Nucleus accumbens (tissue), 56 donors: Measurements from ENCODE around the gene TBC1D19.
A peak's percentile ranks its signal among the peaks of the same experiment; 100 is the strongest.

Experiments used
- DNase-seq, 56 donors: peaks; one replicate each; lab custom pipeline; 2025; lab: John Stamatoyannopoulos, UW

The TBC1D19 gene

DNA sequence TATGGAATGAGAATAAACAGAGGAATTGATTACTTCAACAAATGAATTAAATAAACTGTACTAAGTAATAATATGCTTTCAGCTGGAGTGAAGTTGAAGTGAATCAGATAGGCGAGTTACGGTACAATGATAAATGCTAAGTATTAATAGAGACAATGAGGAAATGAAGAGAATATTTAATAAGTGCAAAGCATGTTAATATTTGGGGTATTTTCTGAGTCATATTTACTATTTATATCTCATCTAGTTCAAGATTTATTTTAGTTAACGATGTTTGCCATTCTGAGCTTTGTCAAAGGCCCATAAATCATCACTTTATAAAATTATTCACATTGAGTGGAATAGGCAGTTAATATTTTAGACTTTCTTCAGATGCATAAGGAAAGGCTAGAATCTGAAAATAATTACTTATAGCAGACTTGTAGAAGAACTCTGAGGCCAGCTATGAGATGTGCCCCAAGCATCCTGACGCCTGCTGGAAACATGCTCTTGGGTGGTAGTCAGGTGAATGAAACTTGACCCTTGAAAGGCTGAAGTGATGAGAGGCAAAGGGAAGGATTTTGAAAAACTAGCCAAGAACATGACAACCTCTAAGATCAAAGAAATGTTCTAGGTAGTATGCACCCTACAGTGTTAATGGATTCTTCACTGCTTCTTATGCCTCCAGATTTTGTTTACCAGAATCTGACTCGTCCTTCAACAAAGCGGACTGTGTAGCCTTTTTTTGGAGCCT, 142.9 kb downstream of the TBC1D19 start:
- DNase-seq, result no peak

DNA sequence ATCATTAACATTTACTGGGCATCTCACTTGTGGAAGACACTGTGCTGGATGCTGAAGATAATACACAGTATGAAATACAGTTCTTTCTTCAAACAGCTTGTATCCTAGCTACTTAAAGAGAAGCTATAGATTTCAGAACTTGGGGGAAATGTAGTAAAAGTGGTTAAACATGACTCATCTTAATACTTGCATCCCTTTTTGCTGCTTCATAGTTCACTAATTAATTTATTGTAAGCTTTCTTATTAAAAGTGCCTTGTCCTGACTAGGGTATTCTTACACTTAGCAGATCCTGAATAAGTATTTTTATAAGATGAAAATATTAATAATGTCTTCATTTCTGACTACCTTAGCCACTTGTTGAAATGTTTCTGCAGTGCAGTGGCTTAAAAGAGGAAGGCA, 144.0 kb downstream of the TBC1D19 start:
- DNase-seq, result no peak

- no peak for DNase-seq
Observed at GRCh38 chr4:26729027-26729426, 145.1 kb downstream of the TBC1D19 start.

DNA sequence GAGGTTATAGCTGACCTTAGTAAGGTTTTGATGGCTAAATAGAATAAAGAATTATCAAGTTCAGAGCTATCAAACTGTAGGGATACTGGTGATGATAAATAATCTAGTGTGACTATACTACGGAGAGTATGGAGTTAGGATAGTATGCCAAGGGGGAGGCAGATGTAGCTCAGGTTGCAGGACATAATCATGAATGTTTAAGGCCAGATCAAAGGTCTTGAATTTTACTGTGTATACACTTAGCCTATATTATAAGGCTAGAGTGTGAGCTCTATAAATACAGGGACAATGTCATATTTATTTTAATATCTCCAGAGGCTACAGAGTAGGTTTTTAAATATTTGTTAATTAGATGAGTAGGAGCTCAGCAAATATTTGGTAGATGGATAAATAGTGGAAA, 145.7 kb downstream of the TBC1D19 start:
- DNase-seq, result no peak

- no peak for DNase-seq
Observed at GRCh38 chr4:26731351-26732035, 147.6 kb downstream of the TBC1D19 start.

- no peak for DNase-seq
Observed at GRCh38 chr4:26732356-26732755, 148.5 kb downstream of the TBC1D19 start.

GRCh38 chr4:26736621-26737020, 152.7 kb downstream of the TBC1D19 start:
- no peak for DNase-seq

- no peak for DNase-seq
Observed at GRCh38 chr4:26737385-26737784, 153.5 kb downstream of the TBC1D19 start.

- peak in 2 of 56 donors; percentile 1 to 23 for DNase-seq
Observed at GRCh38 chr4:26741491-26741871, 157.6 kb downstream of the TBC1D19 start.

- no peak for DNase-seq
Observed at GRCh38 chr4:26746802-26747213, 162.9 kb downstream of the TBC1D19 start.

DNA sequence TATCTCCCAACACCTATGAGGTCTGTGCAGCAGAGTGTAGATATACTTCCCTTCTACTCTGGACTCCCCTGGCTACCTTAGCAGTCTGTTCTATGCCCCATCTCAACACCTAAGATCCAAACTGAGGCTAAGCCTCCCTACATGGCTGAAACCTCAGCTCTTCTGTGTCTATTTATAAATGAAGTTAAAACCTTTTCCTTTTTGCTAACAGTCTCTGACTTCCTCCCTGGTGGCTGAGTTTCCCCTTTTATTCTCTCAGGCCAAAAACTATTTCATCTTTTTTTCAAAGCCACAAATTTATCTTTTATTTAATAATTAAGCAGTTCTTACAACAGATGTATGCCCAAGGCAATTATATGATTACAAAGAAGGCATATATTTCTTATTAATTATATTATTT, 164.9 kb downstream of the TBC1D19 start:
- DNase-seq, result no peak

DNA sequence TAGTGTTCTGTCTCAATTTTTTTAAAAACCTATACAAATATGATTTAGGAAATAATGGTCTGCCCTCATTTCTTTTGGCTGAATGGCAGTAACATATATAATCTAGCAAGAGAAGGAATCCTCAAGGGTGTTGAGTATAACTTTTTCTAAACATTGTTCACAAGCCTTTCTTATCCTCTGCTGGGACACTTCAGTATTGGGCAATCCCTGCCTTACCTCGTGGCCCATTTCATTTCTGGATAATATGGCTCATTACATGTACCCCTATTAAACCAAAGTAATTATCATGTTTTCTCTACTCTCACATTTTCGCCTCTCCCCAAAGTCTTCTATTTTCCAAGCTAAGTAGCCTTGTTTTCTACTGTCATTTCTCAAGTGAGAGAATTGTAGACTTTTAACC, 166.0 kb downstream of the TBC1D19 start:
- DNase-seq, result no peak

DNA sequence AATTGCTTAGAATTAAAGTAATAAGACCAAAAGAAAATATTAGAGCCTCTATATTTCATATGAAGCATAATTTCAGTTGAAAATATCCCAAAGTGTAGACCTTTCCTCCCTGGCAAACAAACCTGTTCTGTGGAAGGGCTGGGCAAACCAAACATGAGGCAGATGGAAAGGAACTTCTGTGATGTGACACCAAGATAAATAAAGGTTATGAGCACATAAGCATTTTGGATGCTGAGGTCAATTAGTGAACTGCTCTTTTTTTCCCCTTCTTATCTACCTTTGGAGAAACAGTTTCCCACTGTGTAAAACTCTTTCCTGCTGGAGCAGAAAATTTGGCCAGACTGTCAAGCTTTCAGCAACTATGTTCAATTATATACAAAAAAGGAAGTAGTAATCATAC, 167.1 kb downstream of the TBC1D19 start:
- DNase-seq, result no peak

DNA sequence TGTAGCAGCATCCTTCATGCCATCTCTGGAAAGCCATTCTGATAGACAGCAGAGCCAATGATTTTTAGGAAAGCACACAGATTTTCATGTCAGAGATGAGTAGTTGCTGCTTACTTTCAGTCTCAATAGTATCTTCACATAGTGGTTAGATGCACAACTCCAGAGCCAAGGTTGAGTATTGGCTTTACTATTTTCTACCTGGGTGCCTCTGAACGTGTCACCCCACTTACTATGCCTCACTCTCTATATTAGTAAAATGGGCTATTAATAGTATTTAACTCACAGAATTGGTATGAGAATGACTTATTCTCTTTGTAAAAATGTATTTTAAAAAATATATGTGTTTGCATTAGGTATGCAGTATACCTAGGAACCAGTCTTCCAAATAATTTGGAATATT, 168.0 kb downstream of the TBC1D19 start:
- no peak for DNase-seq

GRCh38 chr4:26753187-26753586, 169.3 kb downstream of the TBC1D19 start:
- DNase-seq, result no peak

GRCh38 chr4:26753617-26754016, 169.7 kb downstream of the TBC1D19 start:
- DNase-seq, result peak in 2 of 56 donors; percentile 2

- no peak for DNase-seq
Observed at GRCh38 chr4:26757751-26758150, 173.9 kb downstream of the TBC1D19 start.

DNA sequence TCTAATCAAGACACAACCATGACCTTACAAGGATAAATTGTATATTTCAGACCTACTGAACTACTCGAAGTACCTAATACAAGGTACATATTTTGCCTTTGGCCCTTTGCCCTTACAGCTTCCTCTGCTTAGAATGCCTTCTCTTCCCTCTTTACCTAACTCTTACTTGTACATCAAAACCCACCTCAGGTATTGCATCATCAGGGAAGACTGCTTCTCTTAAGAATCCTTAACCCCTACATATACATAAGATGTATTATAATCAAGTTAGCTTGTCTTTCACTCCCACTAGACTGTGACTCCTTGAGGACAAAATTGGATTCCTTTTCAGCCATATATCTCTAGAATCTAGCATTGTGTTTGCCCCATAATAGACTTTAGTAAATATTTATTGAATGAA, 175.0 kb downstream of the TBC1D19 start:
- DNase-seq, result no peak

DNA sequence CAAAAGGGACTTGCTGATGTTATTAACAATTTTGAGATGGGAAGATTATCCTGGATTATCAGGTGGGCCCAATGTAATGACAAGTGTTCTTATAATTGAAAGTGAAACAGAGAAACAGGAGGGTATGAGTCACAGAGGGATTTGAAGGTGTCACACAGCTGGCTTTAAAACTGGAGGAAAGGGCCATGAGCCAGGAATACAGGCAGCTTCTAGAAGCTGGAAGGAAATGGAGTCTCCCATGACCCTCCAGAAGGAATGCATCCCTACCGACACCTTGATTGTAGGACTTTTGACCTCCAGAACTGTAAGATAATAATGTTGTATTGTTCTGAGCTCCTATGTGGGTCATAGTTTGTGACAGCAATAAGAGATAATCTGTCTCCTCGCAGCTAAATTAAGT, 178.8 kb downstream of the TBC1D19 start:
- DNase-seq, result no peak

DNA sequence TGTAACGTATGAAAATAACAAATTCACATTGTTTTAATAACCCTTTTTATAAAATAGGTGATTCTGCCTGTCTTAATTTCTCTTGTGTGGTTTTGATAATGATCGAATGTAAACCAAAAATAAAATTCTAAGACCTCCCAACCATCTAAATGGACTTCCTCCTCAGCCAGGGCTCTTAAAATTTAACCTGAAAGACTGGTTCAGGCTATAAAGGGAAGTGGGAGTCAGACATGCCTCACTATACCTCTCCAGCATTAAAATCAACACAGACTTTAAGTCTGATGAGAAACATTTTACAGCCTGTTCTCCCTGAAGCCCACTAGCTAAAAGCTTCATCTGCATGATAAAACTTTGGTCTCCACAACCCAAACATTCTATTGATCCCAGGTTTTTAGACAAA, 179.2 kb downstream of the TBC1D19 start:
- no peak for DNase-seq

- no peak for DNase-seq
Observed at GRCh38 chr4:26763648-26764047, 179.8 kb downstream of the TBC1D19 start.

- DNase-seq, result no peak
Observed at GRCh38 chr4:26764231-26764630, 180.3 kb downstream of the TBC1D19 start.
